SU-DHL-6 (cell line): ENCODE results near the gene RUNX1.

Source experiments
- CTCF ChIP-seq: fragments of 200-600 bp; sonication (generic); IDR thresholded peaks from one replicate; pipeline ENCODE4 v1.5.1; 2017; ENCODE audit warnings: antibody characterized with exemption, mild to moderate bottlenecking, low read length, moderate library complexity; ENCODE audit not compliant: insufficient read depth, poor library complexity, severe bottlenecking
- EZH2phosphoT487 ChIP-seq: fragments of 200-600 bp; sonication (generic), shearing (Covaris generic); conservative IDR thresholded peaks from 2 replicates; pipeline ENCODE4 v1.6.1; 2018; ENCODE audit warnings: mild to moderate bottlenecking, antibody characterized with exemption, low read length, moderate library complexity, mixed read lengths

- TF ChIP-seq CTCF (no peak), EZH2phosphoT487 (no peak)
These were observed 269.2 kb downstream of the RUNX1 start for GRCh38 chr21:34779860-34780259.
